HCT116 (cell line): ENCODE data around the gene FBXO42. TPM values are rescaled to one million over a fixed set of nuclear protein-coding genes. Genes with fewer than 3 reads are reported as not detected.

Experiments
- ATAC-seq: fragments of 200-7000 bp; cut with Tn5 transposase; 2 replicates; pipeline ENCODE4 v1.9.1; 2020; ENCODE audit warnings: mild to moderate bottlenecking, moderate library complexity
- BruUV-seq: library from RNA; stranded (reverse); fragments of 400-500 nt; replicated peaks from 2 replicates; lab custom pipeline; 2021; lab: Mats Ljungman, UMichigan
- CTCF ChIA-PET: fragments of 300-600 bp; sonication (Branson Sonifier 250); formaldehyde crosslinking; loops from one replicate; lab custom pipeline; 2021; ENCODE audit warnings: antibody characterized with exemption; lab: Charles Lee
- POLR2A ChIA-PET: fragments of 300-600, 350-600 bp; sonication (Branson Sonifier 250); formaldehyde crosslinking; loops from one replicate; lab custom pipeline; 2021; ENCODE audit warnings: antibody characterized with exemption; lab: Charles Lee
- RAD21 ChIA-PET, 2 experiments: fragments of 300-600 bp; sonication (Branson Sonifier 250); formaldehyde crosslinking; loops; one replicate each; lab custom pipeline; 2023; ENCODE audit warnings: low total read pairs in 2 of 2; ENCODE audit not compliant: uncharacterized antibody in 2 of 2, unreplicated experiment in 2 of 2, low non-redundant PET in 1 of 2; lab: Charles Lee
- DNase-seq: peaks from one replicate; pipeline ENCODE4 v3.0.0-alpha.2; 2010; ENCODE audit warnings: low read depth, low spot score
- H2AFZ ChIP-seq: fragments of 200-600 bp; shearing (Covaris generic), sonication (generic); 2 replicates; pipeline ENCODE4 v1.6.1; 2017; ENCODE audit warnings: low read depth, mixed run types, mixed read lengths, antibody characterized with exemption, low read length; ENCODE audit not compliant: poor library complexity, severe bottlenecking
- H3K27ac ChIP-seq: 2 replicates; pipeline ENCODE4 v1.5.1; 2012; ENCODE audit warnings: low read depth, low read length
- H3K27me3 ChIP-seq: fragments of 200-600 bp; sonication (generic); 2 replicates; pipeline ENCODE4 v1.6.1; 2016; ENCODE audit warnings: mixed run types, low read length, mixed read lengths; ENCODE audit not compliant: insufficient read depth
- H3K36me3 ChIP-seq, 2 experiments: fragments of 200-500 bp in 1 of 2; fragments of 200-600 bp in 1 of 2; sonication (Bioruptor generic) in 1 of 2; sonication (generic) in 1 of 2; 2 replicates each; pipeline versions ENCODE4 v1.5.1 to v1.6.1; 2014 to 2016; ENCODE audit warnings: low read length in 2 of 2, inconsistent platforms in 1 of 2, mixed read lengths in 1 of 2, mixed run types in 1 of 2; ENCODE audit not compliant: insufficient read depth in 2 of 2, control insufficient read depth in 1 of 2
- H3K4me1 ChIP-seq, 2 experiments: fragments of 200-600 bp in 1 of 2; sonication (generic) in 1 of 2; 2 replicates each; pipeline versions ENCODE4 v1.5.1 to v1.6.1; 2012 to 2017; ENCODE audit warnings: low read length in 2 of 2, inconsistent platforms in 1 of 2, mild to moderate bottlenecking in 1 of 2, mixed read lengths in 1 of 2, mixed run types in 1 of 2, moderate library complexity in 1 of 2; ENCODE audit not compliant: insufficient read depth in 2 of 2, control insufficient read depth in 1 of 2
- H3K4me2 ChIP-seq: fragments of 200-600 bp; sonication (generic); 2 replicates; pipeline ENCODE4 v1.6.1; 2017; ENCODE audit warnings: mixed run types, low read length, mixed read lengths
- H3K4me3 ChIP-seq, 2 experiments: fragments of 200-600 bp in 1 of 2; sonication (generic) in 1 of 2; replicated peaks in 1 of 2; 2 replicates each; pipeline ENCODE4 v1.5.1; 2011 to 2016; ENCODE audit warnings: low read length in 2 of 2, control low read depth in 1 of 2, low read depth in 1 of 2, mild to moderate bottlenecking in 1 of 2, mixed read lengths in 1 of 2, mixed run types in 1 of 2
- H3K79me2 ChIP-seq: fragments of 200-600 bp; sonication (generic); 2 replicates; pipeline ENCODE4 v1.6.1; 2017; ENCODE audit warnings: mild to moderate bottlenecking, mixed run types, low read length, moderate library complexity, mixed read lengths; ENCODE audit not compliant: insufficient read depth
- H3K9ac ChIP-seq: fragments of 200-600 bp; sonication (generic); 2 replicates; pipeline ENCODE4 v1.6.1; 2016; ENCODE audit warnings: low read length, mixed read lengths
- H3K9me2 ChIP-seq: fragments of 200-600 bp; sonication (generic), shearing (Covaris generic); 2 replicates; pipeline ENCODE4 v1.6.1; 2017; ENCODE audit warnings: mixed run types, mild to moderate bottlenecking, moderate library complexity; ENCODE audit not compliant: insufficient read depth
- H3K9me3 ChIP-seq, 2 experiments: fragments of 200-500 bp in 1 of 2; fragments of 200-600 bp in 1 of 2; sonication (Bioruptor generic) in 1 of 2; sonication (generic) in 1 of 2; 2 replicates each; pipeline ENCODE4 v1.6.1; 2014 to 2017; ENCODE audit warnings: low read length in 2 of 2, mixed read lengths in 2 of 2, inconsistent platforms in 1 of 2, low read depth in 1 of 2, mild to moderate bottlenecking in 1 of 2, mixed run types in 1 of 2, moderate library complexity in 1 of 2; ENCODE audit not compliant: control insufficient read depth in 1 of 2, insufficient read depth in 1 of 2
- H4K20me1 ChIP-seq: fragments of 200-600 bp; sonication (generic), shearing (Covaris generic); 2 replicates; pipeline ENCODE4 v1.6.1; 2017; ENCODE audit warnings: mixed run types, mild to moderate bottlenecking, moderate library complexity; ENCODE audit not compliant: insufficient read depth
- CEBPB ChIP-seq: IDR thresholded peaks from 2 replicates; pipeline ENCODE4 v1.6.1; 2012; ENCODE audit warnings: low read depth
- EZH2 ChIP-seq: fragments of 200-600 bp; sonication (generic); IDR thresholded peaks from 2 replicates; pipeline ENCODE4 v1.6.1; 2017; ENCODE audit warnings: antibody characterized with exemption, mixed run types
- FOSL1 ChIP-seq: IDR thresholded peaks from 2 replicates; pipeline ENCODE4 v1.6.1; 2012; ENCODE audit warnings: low read depth
- JUND ChIP-seq: IDR thresholded peaks from 2 replicates; pipeline ENCODE4 v1.6.1; 2012
- POLR2AphosphoS5 ChIP-seq: IDR thresholded peaks from 2 replicates; pipeline ENCODE4 v1.6.1; 2011; ENCODE audit warnings: mild to moderate bottlenecking, low read depth, low read length, moderate library complexity
- TCF7L2 ChIP-seq: IDR thresholded peaks from 2 replicates; pipeline ENCODE4 v1.7.0; 2011; ENCODE audit warnings: borderline replicate concordance, inconsistent platforms; ENCODE audit not compliant: insufficient read depth, insufficient read length; ENCODE audit errors: extremely low read depth
- ZFX ChIP-seq: fragments of 450-650 bp; IDR thresholded peaks from 2 replicates; pipeline ENCODE4 v1.6.1; 2017
- intact Hi-C: fragments of 100-400 bp; cut with micrococcal nuclease; formaldehyde crosslinking; loops from 2 replicates; pipeline ENCODE4 v1.10.0; 2022
- total RNA-seq: library from RNA; stranded (reverse); gene quantifications from one replicate; pipeline ENCODE4 v1.2.1, GENCODE V29; 2021; ENCODE audit not compliant: unreplicated experiment
- TF ChIP-seq, protein P1 (sequence below), 3 experiments: fragments of 200-600 bp in 1 of 3; sonication (generic) in 1 of 3; IDR thresholded peaks in 2 of 3; conservative IDR thresholded peaks in 1 of 3; 2 replicates each; pipeline ENCODE4 v1.5.1; 2012 to 2017; ENCODE audit warnings: low read depth in 2 of 3, low read length in 2 of 3, antibody characterized with exemption in 1 of 3, borderline replicate concordance in 1 of 3, control low read depth in 1 of 3, mild to moderate bottlenecking in 1 of 3, mixed read lengths in 1 of 3, mixed run types in 1 of 3, moderate library complexity in 1 of 3; ENCODE audit not compliant: insufficient read depth in 1 of 3

Gene FBXO42
- total RNA-seq, 1 experiment from 2014 or later = 20.6 TPM

GRCh38 chr1:16385659-16386453 is 33.6 kb upstream of the FBXO42 start (continued):
- TF ChIP-seq, protein P1, sequence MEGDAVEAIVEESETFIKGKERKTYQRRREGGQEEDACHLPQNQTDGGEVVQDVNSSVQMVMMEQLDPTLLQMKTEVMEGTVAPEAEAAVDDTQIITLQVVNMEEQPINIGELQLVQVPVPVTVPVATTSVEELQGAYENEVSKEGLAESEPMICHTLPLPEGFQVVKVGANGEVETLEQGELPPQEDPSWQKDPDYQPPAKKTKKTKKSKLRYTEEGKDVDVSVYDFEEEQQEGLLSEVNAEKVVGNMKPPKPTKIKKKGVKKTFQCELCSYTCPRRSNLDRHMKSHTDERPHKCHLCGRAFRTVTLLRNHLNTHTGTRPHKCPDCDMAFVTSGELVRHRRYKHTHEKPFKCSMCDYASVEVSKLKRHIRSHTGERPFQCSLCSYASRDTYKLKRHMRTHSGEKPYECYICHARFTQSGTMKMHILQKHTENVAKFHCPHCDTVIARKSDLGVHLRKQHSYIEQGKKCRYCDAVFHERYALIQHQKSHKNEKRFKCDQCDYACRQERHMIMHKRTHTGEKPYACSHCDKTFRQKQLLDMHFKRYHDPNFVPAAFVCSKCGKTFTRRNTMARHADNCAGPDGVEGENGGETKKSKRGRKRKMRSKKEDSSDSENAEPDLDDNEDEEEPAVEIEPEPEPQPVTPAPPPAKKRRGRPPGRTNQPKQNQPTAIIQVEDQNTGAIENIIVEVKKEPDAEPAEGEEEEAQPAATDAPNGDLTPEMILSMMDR (IDR thresholded peaks at IDR 0.05 in 2 of 3, conservative IDR thresholded peaks at IDR 0.05 in 1 of 3; ENCODE audit: borderline replicate concordance in 1 of 3, insufficient read depth in 1 of 3, low read depth in 2 of 3, low read length in 2 of 3) = no peak
- TF ChIP-seq FOSL1 (no peak), TCF7L2 (no peak), JUND (no peak)
- TF ChIP-seq, all 23 proteins: peak for 0

DNA sequence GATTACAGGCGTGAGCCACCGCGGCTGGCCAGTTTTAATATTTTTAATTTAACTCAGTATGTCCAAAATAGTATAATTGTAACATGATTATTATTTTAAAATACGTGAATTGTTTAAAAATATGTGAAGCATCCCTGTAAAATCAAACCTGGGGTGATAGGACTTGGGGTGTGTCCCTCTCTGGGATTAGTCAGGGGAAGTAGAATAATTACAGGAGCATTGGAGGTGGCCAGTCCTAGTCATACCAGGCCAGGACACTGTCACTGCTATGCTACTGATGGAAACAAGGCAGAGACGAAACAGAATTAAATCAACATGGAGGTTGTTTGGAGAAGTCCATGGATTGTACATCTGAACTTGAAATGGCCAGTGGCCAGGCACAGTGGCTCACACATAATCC is 31.6 kb upstream of the FBXO42 start:
- 0 out of 4 replicates have a peak, but pooled peaks cover 0 to 4% of the 10 kb centered on the region in 2 experiments for H3K36me3 ChIP-seq
- ATAC-seq = no peak
- RAD21 ChIA-PET = no interaction called here

More for the DNA sequence above, 31.6 kb upstream of the FBXO42 start:
- no peaks in the 10 kb centered on the region for H3K9me3 ChIP-seq
- ChIA-PET POLR2A (no interaction called here), CTCF (no interaction called here)
- H3K9me2 ChIP-seq = no peaks in the 10 kb centered on the region
- BruUV-seq = no TSS peak
- peaks cover 31 to 60% of the 10 kb centered on the region in 2 experiments for H3K4me1 ChIP-seq
- intact Hi-C loops = no loop called here
- H3K79me2 ChIP-seq = peaks cover 100% of the 10 kb centered on the region
- no peak overlapping the region for H2AFZ ChIP-seq
- H3K4me3 ChIP-seq = no peak overlapping the region
- no peak for TF ChIP-seq TCF7L2
- no peak for TF ChIP-seq CEBPB
- no peak for TF ChIP-seq POLR2AphosphoS5
- no peak for TF ChIP-seq EZH2
- no peak for TF ChIP-seq ZFX
- no peak for DNase-seq
- H3K4me2 ChIP-seq = no peak overlapping the region
- H3K9ac ChIP-seq = no peak overlapping the region
- no peaks in the 10 kb centered on the region for H3K27me3 ChIP-seq
- peaks cover 17% of the 10 kb centered on the region; the same call in 1 of the 2 replicates for H4K20me1 ChIP-seq
- H3K27ac ChIP-seq = no peak overlapping the region
